SK-N-SH (cell line): ENCODE data around the gene MRPS30.
"Not testable (repeated sequence)": the region's sequence is repeated elsewhere in the genome, so short reads cannot be mapped to it uniquely, and the experiment has no call there.

ENCODE experiments used
- EP300 ChIP-seq, 2 experiments: IDR thresholded peaks; 2 replicates each; pipeline versions ENCODE4 v1.4.0 to v1.6.1; 2012; ENCODE audit warnings: borderline replicate concordance in 1 of 2, low read depth in 1 of 2, low read length in 1 of 2
- EZH2phosphoT487 ChIP-seq: fragments of 200-600 bp; sonication (generic); IDR thresholded peaks from 2 replicates; pipeline ENCODE4 v1.6.1; 2017; ENCODE audit warnings: low read depth, mixed run types, mild to moderate bottlenecking, antibody characterized with exemption, moderate library complexity, borderline replicate concordance
- JUND ChIP-seq: IDR thresholded peaks from 2 replicates; pipeline ENCODE4 v1.4.0; 2012
- NRF1 ChIP-seq: IDR thresholded peaks from 2 replicates; pipeline ENCODE4 v1.6.1; 2012; ENCODE audit warnings: low read depth, mild to moderate bottlenecking, low read length
- RCOR1 ChIP-seq: fragments of 150-350 bp; IDR thresholded peaks from 2 replicates; pipeline ENCODE4 v1.6.1; 2017; ENCODE audit warnings: antibody characterized with exemption, low read length
- SIN3A ChIP-seq: IDR thresholded peaks from 2 replicates; pipeline ENCODE4 v1.6.1; 2012; ENCODE audit warnings: low read depth, mild to moderate bottlenecking, low read length, moderate library complexity, borderline replicate concordance
- SMC3 ChIP-seq: IDR thresholded peaks from 2 replicates; pipeline ENCODE4 v1.6.1; 2012; ENCODE audit warnings: low read depth, low read length, improper control_type of control experiment
- TAF1 ChIP-seq: IDR thresholded peaks from 2 replicates; pipeline ENCODE4 v1.6.1; 2012; ENCODE audit warnings: low read depth, mild to moderate bottlenecking, low read length, moderate library complexity, borderline replicate concordance
- TEAD4 ChIP-seq: IDR thresholded peaks from 2 replicates; pipeline ENCODE4 v1.4.0; 2012; ENCODE audit warnings: mild to moderate bottlenecking, borderline replicate concordance; ENCODE audit not compliant: insufficient read depth
- TF ChIP-seq, protein P1 (sequence below): fragments of 200-600 bp; sonication (generic); IDR thresholded peaks from 2 replicates; pipeline ENCODE4 v1.6.1; 2017; ENCODE audit warnings: antibody characterized with exemption, mild to moderate bottlenecking, moderate library complexity
- TF ChIP-seq, protein P2 (sequence below): IDR thresholded peaks from 2 replicates; pipeline ENCODE4 v1.4.0; 2012; ENCODE audit warnings: low read depth, borderline replicate concordance

DNA sequence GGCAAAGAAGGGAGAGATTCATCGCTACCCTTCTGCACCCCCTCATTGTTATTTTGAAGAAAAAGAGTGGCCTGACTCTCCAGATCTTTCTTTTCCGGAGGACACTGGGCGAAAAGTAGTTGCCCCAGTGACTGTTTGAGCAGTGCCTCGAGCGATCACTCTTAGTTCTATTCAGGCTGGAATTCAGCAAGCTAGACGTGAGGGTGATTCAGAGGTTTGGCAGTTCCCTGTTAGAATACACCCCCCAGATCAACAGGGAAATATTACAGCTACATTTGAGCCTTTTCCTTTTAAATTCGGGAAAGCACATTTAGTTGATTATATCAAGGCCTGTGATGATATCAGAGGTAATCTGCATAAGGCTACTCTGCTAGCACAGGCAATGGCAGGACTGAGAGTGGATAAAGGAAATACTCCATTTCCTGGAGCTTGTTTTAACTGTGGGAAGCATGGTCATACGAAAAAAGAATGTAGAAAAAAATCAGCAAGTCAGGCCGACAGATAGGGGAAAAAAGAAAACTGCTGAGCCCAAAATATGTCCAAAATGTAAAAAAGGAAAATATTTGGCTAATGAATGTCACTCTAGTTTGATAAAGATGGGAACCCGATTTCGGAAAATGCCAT, 19.3 kb upstream of the MRPS30 start:
- TF ChIP-seq, protein P1, sequence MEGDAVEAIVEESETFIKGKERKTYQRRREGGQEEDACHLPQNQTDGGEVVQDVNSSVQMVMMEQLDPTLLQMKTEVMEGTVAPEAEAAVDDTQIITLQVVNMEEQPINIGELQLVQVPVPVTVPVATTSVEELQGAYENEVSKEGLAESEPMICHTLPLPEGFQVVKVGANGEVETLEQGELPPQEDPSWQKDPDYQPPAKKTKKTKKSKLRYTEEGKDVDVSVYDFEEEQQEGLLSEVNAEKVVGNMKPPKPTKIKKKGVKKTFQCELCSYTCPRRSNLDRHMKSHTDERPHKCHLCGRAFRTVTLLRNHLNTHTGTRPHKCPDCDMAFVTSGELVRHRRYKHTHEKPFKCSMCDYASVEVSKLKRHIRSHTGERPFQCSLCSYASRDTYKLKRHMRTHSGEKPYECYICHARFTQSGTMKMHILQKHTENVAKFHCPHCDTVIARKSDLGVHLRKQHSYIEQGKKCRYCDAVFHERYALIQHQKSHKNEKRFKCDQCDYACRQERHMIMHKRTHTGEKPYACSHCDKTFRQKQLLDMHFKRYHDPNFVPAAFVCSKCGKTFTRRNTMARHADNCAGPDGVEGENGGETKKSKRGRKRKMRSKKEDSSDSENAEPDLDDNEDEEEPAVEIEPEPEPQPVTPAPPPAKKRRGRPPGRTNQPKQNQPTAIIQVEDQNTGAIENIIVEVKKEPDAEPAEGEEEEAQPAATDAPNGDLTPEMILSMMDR, result not testable (repeated sequence)
- TF ChIP-seq EP300 (IDR thresholded peaks at IDR 0.05; ENCODE audit: borderline replicate concordance in 1 of 2, low read depth in 1 of 2, low read length in 1 of 2); RCOR1; JUND; TEAD4; TAF1; EZH2phosphoT487; SIN3A; SMC3; NRF1: not testable (repeated sequence)
- TF ChIP-seq, protein P2, sequence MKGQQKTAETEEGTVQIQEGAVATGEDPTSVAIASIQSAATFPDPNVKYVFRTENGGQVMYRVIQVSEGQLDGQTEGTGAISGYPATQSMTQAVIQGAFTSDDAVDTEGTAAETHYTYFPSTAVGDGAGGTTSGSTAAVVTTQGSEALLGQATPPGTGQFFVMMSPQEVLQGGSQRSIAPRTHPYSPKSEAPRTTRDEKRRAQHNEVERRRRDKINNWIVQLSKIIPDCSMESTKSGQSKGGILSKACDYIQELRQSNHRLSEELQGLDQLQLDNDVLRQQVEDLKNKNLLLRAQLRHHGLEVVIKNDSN, result not testable (repeated sequence)
